22Rv1 (cell line): Measurements from ENCODE around the gene COA8.

Experiments used
- H3K27ac ChIP-seq: fragments of 450-650 bp; 2 replicates; pipeline ENCODE4 v1.5.1; 2017
- CTCF ChIP-seq: fragments of 450-650 bp; IDR thresholded peaks from 2 replicates; pipeline ENCODE4 v1.5.1; 2017; ENCODE audit warnings: mild to moderate bottlenecking
- ZFX ChIP-seq: fragments of 450-650 bp; IDR thresholded peaks from 2 replicates; pipeline ENCODE4 v1.6.1; 2017; ENCODE audit warnings: antibody characterized with exemption, borderline replicate concordance

COA8 gene

GRCh38 chr14:103526914-103527248 is 35.9 kb upstream of the COA8 start:
- TF ChIP-seq CTCF (no peak), ZFX (no peak)
- H3K27ac ChIP-seq: peak overlapping the region; percentile 96

DNA sequence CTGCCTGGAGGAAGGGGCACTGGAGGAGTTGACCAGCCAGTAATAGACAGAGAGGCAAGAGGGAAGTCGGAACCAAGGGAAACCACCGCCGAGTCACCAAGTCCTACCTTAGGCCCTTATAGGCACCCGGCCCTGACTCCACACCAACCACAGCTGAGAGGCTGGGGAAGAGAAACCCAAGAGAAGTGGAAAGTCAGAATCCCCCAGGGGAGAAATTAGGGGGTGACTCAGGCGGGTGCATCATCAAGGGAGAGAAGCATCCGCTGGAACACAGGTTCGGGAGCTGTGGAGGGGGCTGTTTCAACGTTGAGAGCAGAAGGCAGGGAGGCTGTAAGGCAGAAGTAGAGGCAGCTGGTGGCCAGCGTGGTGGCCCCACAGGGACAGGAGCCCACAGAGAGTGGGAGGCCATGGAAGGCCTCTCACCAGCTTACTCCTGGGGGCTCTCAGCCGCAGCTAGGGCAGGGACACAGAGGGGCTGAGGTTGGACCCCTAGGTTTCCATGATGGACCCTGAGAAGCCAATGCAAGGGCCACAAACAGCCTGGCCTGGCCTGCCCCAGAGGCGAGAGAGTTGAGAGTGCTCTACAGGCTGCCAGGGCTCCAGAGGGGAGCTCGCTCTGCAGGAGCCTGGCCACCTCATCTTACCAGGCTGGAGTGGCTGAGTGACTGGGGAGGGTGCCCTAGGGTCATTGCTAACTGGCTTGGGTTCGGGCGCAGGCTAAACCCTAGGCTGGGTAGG is 35.2 kb upstream of the COA8 start:
- peak overlapping the region; percentile 96 for H3K27ac ChIP-seq
- no peak for TF ChIP-seq ZFX
- no peak for TF ChIP-seq CTCF

DNA sequence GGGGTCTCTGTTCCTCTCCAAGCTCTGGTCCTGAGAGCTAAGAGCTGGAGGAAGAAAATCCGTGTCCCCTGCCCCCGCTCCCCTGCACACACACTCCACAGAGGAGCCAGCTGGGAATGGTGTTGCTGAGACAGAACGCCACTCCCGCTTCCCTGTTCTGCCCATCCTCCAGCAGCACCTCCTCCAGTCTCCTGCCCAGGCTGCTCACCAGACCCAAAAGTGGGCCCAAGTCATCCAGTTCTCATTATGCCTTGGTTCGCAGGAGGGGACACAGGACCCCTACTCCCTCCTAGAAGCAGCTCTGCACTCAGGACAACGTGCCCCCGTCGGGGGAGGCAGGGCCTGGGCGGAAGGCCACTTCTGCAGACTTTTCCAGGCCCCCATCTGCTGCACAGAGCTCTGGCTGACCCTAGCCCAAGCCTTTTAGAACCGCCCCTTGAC is 34.6 kb upstream of the COA8 start:
- no peak for TF ChIP-seq ZFX
- TF ChIP-seq CTCF: no peak
- H3K27ac ChIP-seq: peak overlapping the region; percentile 96

DNA sequence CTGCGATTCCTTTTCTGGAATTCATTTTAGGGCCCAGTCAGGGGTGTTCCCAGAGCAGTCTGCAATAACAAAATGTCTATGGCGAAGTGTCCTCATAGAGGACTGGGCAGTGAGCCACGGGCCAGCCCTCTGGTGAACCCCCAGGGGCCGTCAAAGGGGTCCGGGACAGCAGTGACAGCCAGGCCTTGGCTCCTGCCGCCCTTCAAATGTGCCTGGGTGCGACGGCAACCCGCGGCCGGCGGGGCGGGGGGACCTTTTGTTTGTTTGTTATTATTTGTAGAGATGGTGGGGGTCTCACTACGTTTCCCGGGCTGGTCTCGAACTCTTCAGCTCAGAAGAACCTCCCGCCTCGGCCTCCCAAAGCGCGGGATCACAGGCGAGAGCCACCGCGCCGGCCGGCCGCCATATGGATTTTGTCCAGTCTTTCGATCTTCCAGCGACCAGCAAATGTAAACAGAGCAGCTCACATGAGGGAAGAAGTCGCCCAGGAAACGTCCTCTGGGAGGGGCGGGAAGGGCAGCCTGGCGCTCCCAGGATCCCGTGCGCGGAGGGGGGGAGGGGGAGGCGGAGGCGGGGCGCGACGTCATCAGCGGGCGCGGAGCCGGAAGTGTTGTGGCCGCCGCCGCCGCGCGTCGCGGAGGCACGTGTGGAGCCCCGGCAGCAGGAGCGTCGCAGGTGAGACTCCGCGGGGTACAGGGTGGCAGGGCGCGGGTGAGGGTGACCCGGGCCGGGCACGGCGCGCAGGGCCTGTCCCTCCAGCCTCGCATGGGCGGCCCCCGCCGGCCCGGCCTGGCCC is 34.0 kb upstream of the COA8 start, which contains the start of gene TRMT61A:
TSS of gene TRMT61A (plus strand) at position 610 of the 796 bp plus-strand sequence. CDS start 783 bp downstream, outside the sequence.
- TF ChIP-seq CTCF (no peak), ZFX (no peak)
- H3K27ac ChIP-seq: peak within 1 kb of the TSS; percentile 96

DNA sequence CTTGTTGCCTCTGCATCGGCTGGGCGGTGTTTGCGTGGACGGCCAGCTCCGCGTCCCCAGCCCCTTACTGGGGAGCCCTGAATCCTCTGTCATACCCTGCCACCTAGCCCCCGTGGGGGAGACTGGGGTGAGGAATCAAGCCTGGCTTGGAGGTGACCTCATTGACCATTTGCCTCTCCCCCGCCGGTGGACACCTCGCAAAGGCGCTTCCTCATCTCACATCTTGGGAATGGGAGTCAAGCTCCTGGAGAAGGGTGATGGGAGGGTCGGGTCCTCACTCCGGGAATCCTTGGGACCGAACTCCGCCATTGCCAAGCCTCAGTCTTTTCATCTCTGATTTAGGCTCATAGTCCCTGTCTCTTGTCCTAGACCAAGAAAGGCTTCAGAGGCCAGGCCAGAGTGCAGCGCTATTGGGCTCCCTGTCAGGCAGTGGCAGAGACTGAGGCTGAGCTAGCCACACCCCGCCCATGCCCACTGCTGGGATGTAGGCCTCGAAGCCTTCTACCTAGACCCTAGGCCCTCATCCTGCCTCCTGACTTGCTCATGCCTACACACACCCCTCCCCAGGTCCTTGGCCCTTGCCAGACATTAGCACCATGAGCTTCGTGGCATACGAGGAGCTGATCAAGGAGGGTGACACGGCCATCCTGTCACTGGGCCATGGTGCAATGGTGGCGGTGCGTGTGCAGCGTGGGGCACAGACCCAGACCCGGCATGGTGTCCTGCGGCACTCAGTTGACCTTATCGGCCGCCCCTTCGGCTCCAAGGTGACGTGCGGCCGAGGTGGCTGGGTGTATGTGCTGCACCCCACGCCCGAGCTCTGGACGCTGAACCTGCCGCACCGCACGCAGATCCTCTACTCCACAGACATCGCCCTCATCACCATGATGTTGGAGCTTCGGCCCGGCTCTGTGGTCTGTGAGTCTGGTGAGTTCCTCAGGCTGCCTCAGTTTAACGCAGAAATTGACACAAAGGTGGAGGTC is 33.1 kb upstream of the COA8 start:
- H3K27ac ChIP-seq: peak overlapping the region; percentile 96
- TF ChIP-seq ZFX: no peak
- TF ChIP-seq CTCF: no peak

GRCh38 chr14:103530390-103530789 is 32.4 kb upstream of the COA8 start:
- no peak overlapping the region for H3K27ac ChIP-seq
- no peak for TF ChIP-seq ZFX
- no peak for TF ChIP-seq CTCF
